GM19438 (cell line): ENCODE data around the gene BATF.
"Not testable (repeated sequence)": the region's sequence is repeated elsewhere in the genome, so short reads cannot be mapped to it uniquely, and the experiment has no call there.

Experiments used
- ATAC-seq: cut with Tn5 transposase; IDR thresholded peaks from one replicate; pipeline ENCODE4 v1.9.1; 2021; ENCODE audit warnings: low read depth; ENCODE audit not compliant: unreplicated experiment

Gene BATF

GRCh38 chr14:75522224-75522982, at the start of gene BATF:
BATF (plus strand) TSS chr14:75522469; CDS start chr14:75522683, 214 bp downstream.
- ATAC-seq = peak; percentile 54

GRCh38 chr14:75474127-75474526, 48.1 kb upstream of the BATF start:
- ATAC-seq = not testable (repeated sequence)

- ATAC-seq = no peak
Measured at GRCh38 chr14:75476274-75476995, 45.8 kb upstream of the BATF start.

DNA sequence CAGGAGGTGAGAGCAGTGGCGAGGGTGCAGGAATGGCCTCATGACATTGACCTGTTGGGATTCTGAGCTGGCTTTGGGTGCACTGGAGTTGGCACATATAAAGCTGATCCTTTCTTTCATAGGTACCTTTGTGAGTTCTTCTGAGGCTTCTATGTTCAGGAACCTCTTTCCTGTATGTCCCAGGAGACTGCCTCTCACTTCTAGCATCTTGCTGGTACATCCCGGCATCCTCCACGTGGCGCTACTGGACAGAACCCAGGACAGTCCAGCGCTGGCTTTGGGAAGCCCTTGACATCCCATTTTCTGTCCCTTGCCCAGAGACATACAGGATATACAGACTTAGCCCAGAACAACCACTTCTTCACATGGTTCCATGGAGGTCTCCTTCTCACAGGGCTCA, 44.4 kb upstream of the BATF start:
- ATAC-seq = no peak

- peak; percentile 73 for ATAC-seq
Measured at GRCh38 chr14:75479770-75480600, 42.3 kb upstream of the BATF start.

GRCh38 chr14:75482366-75482765, 39.9 kb upstream of the BATF start:
- ATAC-seq = no peak

- no peak for ATAC-seq
Measured at GRCh38 chr14:75484711-75485429, 37.4 kb upstream of the BATF start.

DNA sequence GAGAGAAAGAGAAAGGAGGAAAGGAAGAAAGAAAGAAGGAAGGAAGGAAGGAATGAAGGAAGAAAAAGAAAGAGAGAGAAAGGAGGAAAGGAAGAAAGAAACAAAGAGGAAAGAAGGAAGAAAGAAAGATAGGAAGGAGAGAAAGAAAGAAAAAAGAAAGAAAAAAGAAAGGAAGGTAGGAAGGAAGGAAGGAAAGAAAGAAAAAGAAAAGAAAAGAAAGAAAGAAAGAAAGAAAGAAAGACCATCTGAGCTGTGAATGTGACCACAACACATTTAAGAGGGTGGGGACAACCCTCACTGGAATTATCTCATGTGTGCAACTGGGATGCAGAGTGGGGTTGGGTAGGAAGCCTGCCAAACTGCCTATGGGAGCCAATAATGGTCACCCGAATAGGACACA, 36.0 kb upstream of the BATF start:
- no peak for ATAC-seq

DNA sequence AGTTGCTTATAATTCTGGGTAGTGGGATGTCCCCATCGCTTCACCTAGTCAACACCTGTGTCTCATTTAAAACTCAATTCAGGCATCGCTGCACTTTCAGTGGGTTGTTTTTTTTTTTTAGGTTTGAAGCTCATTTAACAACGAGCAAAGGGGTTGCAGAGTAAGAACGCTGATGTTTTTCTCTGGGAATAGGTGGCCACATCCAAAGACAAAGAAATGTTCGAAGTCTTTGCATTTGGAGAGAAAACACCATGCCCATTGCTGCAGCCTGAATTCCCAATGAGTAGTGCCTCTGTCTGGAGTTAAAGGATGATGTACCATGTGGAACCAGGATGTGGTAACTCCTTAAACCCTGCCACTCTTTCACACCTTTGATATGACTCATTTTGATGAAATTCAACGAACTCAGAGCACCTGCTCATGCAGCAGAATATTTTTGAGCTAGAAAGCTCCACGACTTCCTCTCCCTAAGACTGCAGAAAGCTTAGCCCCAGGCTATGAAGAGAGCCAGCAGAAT, 35.1 kb upstream of the BATF start:
- ATAC-seq = no peak

DNA sequence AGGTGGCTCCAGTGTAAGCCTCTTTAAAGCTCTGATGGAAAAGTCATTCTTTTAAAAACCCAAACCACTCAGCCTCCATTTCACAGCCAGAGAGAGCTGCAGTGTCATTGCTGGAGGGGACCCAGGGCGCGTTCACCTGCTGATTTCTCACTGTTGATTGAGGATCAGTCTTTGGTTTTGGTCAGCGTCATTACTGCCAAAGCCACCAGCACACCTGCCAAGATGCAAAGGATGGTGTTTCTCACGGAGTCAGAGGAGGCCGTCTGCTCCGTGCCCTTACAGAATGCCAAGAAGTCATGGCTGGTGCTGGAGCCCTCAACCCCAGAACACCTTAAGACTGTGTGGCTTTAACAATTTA, 32.8 kb upstream of the BATF start:
- no peak for ATAC-seq

DNA sequence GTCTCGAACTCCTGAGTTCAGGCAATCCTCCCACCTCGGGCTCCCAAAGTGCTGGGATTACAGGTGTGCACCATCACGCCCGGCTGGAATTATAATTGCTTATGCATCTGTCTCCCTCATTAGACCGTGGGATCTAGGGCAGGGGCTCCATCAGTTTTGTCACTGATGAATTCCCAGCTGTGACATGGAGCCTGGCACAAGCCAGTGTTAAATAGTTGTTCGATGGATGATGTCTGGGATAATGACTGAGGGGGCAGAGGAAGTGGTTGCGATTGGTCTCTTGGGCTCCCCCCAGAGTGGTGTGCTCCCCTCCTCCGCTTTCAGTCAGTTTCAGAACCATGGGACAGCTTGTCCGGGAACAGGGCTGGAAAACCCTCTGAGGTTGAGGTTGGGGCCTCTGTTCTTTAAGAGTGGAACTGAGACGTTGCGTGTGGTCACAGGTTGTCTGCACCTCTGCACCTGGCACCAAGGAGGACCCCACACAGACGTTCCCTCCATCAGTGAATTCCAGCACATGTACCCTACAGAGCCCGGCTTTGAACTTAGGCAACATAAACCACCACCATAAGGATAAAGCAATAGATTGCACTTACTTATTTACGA, 30.8 kb upstream of the BATF start:
- no peak for ATAC-seq

GRCh38 chr14:75492832-75493591, 29.3 kb upstream of the BATF start:
- ATAC-seq = no peak

DNA sequence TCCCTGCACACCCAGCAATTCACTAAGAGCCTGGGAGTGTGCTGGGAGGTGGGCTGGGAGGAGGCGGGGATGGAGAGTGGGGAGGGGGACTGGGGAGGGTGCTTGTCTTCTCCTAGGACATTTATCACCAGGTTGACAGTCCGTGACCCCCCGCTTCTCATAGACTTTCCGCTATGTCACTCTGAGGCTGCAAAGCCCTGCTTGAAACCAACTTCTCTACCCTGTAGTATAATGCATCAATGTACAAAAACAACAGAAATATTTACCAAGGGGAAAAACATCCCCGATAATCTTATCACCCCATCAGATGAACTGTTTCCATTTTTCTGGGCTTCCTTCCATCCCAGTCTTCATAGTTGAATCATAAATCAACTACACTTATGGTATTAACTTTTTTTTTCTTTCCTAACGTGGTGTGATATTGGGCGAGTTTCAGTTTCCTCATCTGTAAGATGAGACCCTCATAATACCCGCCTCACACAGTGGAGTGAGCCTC, 28.6 kb upstream of the BATF start:
- no peak for ATAC-seq

GRCh38 chr14:75494896-75495295, 27.4 kb upstream of the BATF start:
- no peak for ATAC-seq

DNA sequence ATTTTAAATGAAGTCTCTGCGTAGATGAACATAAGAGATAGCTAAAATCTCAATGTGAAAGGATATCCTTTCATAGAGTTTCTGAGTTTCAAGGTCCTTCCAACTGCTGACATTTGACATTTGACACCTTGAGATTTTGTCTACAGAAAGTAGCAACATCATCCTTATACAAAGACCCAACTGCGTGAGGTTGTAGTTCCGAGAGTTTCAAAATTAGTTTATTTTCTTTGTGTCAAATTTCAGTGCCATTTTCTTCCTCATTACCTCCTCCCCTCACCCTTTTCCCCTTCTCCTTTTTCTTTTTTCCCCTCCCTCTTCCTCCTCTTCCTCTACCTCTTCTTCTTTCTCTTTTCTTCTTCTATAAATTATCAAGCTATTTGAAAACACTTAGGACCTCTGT, 26.9 kb upstream of the BATF start:
- ATAC-seq = no peak

DNA sequence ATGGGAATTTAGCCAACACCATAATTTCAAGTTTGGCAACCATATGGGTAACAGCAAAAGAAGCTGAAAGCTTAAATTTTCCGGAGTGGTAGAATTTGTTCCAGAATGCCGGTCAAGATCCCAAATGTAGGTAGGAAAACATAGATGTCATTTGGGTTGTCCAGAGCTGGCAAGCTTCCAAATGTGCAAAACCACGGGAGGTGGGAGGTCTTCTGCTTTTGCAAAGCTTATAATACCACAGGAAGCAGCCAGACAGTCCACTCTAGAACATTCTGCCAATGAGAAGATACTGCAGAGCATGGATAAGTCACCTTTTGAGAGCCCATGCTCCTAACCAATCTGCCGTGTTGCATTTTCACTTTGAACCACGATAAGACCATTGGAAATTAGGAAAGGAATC, 26.4 kb upstream of the BATF start:
- ATAC-seq = no peak

- ATAC-seq = no peak
Measured at GRCh38 chr14:75496755-75497154, 25.5 kb upstream of the BATF start.

DNA sequence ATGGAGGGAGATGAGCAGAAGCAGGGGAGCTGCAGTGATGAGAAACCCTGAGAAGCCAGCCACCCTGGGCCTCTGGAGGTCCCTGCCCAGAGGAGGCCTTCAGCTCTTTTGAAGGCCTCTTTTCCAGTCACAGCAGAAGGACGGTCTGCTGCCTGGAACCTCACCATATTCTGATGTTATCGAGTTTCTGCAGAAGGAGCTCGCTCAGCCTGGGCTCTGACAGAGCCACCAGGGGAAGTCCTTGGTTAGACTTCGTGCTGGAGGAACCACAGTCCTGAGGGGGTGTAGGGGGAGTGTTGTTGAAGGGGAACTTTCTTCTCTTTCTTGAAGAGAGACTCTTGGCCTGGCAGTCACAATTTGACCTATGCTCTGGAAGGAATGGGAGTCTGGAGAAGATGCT, 25.1 kb upstream of the BATF start:
- no peak for ATAC-seq

DNA sequence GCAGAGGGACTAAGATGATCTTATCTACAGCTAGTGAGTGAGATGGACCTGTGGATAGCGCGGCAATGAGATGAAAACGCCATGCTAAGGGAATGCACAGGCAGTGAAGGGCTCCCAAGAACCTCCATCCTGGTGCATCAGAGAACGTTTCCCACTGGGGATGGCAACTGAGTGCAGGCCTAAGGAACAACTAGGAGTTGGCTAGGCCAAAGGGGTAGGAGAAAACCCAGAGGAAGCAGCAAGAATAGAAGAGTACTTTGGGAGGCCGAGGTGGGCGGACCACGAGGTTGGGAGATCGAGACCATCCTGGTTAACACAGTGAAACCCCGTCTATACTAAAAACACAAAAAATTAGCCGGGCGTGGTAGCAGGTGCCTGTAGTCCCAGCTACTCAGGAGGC, 24.6 kb upstream of the BATF start:
- ATAC-seq = no peak
